ENCODE results near the gene PRPF8.
"Not testable (repeated sequence)": the region's sequence is repeated elsewhere in the genome, so short reads cannot be mapped to it uniquely, and the experiment has no call there.

Gene PRPF8

DNA sequence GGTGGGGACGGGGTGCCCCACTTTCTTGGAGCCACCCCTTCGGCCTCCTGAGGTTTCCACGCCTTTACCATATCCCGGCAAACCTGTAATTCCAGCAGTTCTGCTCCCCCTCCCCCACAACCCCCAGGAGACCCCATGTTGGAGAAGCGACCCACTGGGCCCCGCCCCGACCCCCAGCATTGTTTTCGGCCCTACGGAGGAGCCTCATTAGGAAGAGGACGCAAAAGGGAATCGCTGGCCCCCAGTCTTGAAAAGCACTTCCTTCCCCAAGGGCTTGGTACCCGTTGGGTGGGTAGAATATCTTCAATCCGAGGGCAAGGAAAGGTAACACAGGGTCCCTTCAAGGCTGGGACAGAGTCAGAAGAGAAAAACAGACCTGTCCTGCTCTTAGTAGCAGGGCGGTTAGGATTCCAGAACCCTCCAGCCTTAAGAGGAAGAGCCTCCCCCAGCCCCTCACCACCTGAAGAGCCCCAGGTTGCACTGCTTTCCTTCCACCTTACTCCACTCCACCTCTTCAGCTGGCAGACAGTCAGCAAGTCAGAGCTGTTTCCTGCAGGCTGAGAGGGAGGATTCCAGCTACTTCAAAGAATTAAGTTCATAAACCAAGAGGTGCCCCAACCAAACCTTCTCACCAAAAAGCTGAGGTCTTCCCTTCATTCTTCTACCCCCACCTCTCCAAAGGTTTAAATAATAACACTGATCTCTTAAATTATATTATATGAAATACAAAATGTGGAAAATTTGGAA, 26.3 kb upstream of the PRPF8 start:
- Histone ChIP-seq H4K20me1 (ENCODE audit: insufficient read depth, low read length) (0 out of 2 replicates have a peak, but pooled peaks cover 4% of the 10 kb centered on the region), H3K27me3 (ENCODE audit: insufficient read depth, low read length, poor library complexity) (no peaks in the 10 kb centered on the region), H2AFZ (ENCODE audit: low read depth, low read length) (no peak overlapping the region), H3K9ac (ENCODE audit: low read depth, low read length) (no peak overlapping the region), H3K79me2 (ENCODE audit: insufficient read depth, low read length) (no peaks in the 10 kb centered on the region), H3K9me3 (ENCODE audit: insufficient read depth, low read length, severe bottlenecking) (no peaks in the 10 kb centered on the region), H3K4me2 (ENCODE audit: insufficient read depth, low read length) (no peak overlapping the region), H3K4me3 (ENCODE audit: low read depth in 1 of 2, low read length in 2 of 2) (no peak overlapping the region), H3K4me1 (ENCODE audit: insufficient read depth, low read length) (peaks cover 8% of the 10 kb centered on the region), H3K27ac (ENCODE audit: low read length) (no peak overlapping the region), H3K36me3 (ENCODE audit: insufficient read depth, low read length) (no peaks in the 10 kb centered on the region)
- ATAC-seq (ENCODE audit: insufficient read depth, low read depth) (no peak), DNase-seq (no peak)
- TF ChIP-seq, protein P1, sequence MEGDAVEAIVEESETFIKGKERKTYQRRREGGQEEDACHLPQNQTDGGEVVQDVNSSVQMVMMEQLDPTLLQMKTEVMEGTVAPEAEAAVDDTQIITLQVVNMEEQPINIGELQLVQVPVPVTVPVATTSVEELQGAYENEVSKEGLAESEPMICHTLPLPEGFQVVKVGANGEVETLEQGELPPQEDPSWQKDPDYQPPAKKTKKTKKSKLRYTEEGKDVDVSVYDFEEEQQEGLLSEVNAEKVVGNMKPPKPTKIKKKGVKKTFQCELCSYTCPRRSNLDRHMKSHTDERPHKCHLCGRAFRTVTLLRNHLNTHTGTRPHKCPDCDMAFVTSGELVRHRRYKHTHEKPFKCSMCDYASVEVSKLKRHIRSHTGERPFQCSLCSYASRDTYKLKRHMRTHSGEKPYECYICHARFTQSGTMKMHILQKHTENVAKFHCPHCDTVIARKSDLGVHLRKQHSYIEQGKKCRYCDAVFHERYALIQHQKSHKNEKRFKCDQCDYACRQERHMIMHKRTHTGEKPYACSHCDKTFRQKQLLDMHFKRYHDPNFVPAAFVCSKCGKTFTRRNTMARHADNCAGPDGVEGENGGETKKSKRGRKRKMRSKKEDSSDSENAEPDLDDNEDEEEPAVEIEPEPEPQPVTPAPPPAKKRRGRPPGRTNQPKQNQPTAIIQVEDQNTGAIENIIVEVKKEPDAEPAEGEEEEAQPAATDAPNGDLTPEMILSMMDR (IDR thresholded peaks at IDR 0.05; ENCODE audit: borderline replicate concordance, extremely low read depth, low read length, poor library complexity, severe bottlenecking), result no peak
- TF ChIP-seq EZH2 (IDR thresholded peaks at IDR 0.05; ENCODE audit: borderline replicate concordance, low read depth, low read length, severe bottlenecking), result no peak

DNA sequence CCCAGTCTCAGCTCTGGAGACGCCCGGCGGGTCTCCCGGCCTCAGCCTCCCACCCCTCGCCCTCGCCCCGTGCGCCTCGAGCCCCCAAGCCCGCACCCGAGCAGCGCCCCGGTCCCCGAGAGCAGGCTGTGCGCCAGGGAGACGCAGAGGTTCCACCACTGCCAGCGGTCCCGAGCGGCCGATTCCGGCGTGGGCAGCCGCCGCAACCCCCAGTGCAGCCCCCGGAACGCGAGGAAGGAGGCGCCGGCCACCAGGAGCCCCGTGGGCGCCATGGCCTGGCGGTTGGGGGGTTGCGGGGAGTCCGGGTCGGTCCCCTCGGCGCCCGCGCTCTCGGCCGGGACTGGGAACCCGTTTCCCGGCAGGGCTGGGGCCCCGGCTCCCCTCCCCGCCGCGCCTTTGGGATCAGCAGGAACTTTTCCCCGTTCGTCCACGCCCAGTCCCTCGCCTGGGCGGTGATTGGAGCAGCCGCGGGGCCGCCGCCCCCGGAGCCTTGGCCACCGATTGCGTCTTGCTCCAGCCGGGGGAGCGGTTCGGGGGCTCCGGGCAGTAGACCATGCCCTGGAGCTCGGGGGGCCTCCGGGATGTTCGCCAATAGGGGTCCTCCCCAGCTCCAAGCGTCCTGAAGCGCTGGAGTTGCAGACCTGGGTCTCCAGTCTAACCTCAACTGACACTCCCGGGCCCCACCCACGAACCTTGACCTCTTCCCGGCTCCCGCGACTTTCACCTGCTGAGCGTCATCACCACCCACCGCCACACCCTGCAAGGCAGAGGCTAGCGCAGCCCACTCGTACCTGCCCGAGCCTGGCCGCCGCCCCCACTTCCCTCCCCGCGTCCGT, 25.5 kb upstream of the PRPF8 start, which contains the start of gene TLCD2:
TSS of gene TLCD2 (minus strand) at position 407 of the 836 bp plus-strand sequence. CDS start at position 272, 135 bp downstream.
- Histone ChIP-seq H3K4me3 (ENCODE audit: low read depth in 1 of 2, low read length in 2 of 2) (no peak within 1 kb of the TSS), H2AFZ (ENCODE audit: low read depth, low read length) (no peak within 1 kb of the TSS), H3K36me3 (ENCODE audit: insufficient read depth, low read length) (no peaks in the 10 kb centered on the region), H3K27ac (ENCODE audit: low read length) (no peak within 1 kb of the TSS), H3K4me2 (ENCODE audit: insufficient read depth, low read length) (no peak within 1 kb of the TSS), H3K79me2 (ENCODE audit: insufficient read depth, low read length) (no peaks in the 10 kb centered on the region), H3K9ac (ENCODE audit: low read depth, low read length) (no peak within 1 kb of the TSS), H3K9me3 (ENCODE audit: insufficient read depth, low read length, severe bottlenecking) (no peaks in the 10 kb centered on the region), H3K4me1 (ENCODE audit: insufficient read depth, low read length) (peaks cover 3% of the 10 kb centered on the region), H4K20me1 (ENCODE audit: insufficient read depth, low read length) (0 out of 2 replicates have a peak, but pooled peaks cover 2% of the 10 kb centered on the region), H3K27me3 (ENCODE audit: insufficient read depth, low read length, poor library complexity) (peaks cover under 1% of the 10 kb centered on the region)
- no peak for DNase-seq
- TF ChIP-seq EZH2 (IDR thresholded peaks at IDR 0.05; ENCODE audit: borderline replicate concordance, low read depth, low read length, severe bottlenecking), result no peak
- no peak for ATAC-seq (ENCODE audit: insufficient read depth, low read depth)

DNA sequence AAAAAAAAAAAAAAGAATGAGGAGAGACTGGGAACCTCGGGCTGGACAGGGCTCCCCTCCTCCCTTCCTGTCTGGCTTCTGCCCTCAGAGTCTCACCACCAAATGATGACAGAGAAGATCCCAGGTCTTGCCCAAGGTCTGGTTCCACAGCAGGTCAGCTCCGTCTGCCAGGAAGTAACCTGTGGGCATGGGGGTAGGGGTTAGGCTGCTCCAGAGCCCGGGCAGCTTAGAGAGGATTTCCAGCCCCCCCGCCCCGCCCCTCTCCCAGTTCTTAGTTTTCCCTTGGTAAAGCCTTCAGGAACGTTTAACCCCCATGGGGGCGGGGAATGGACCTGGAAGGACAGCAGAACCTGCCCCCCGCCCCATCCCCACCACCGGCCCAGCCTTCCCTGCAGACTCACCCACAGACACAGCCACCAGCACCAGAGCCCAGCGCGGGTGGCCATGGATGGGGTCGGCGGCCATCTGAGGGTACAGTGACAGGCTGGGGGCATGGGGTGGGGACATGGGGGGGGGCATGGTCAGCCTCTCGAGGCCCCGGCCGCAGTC, 24.8 kb upstream of the PRPF8 start:
- Histone ChIP-seq H4K20me1 (ENCODE audit: insufficient read depth, low read length) (no peaks in the 10 kb centered on the region), H3K4me1 (ENCODE audit: insufficient read depth, low read length) (no peaks in the 10 kb centered on the region), H2AFZ (ENCODE audit: low read depth, low read length) (no peak overlapping the region), H3K9me3 (ENCODE audit: insufficient read depth, low read length, severe bottlenecking) (no peaks in the 10 kb centered on the region), H3K27me3 (ENCODE audit: insufficient read depth, low read length, poor library complexity) (peaks cover 5% of the 10 kb centered on the region), H3K9ac (ENCODE audit: low read depth, low read length) (no peak overlapping the region), H3K4me2 (ENCODE audit: insufficient read depth, low read length) (no peak overlapping the region), H3K27ac (ENCODE audit: low read length) (no peak overlapping the region), H3K36me3 (ENCODE audit: insufficient read depth, low read length) (no peaks in the 10 kb centered on the region), H3K4me3 (ENCODE audit: low read depth in 1 of 2, low read length in 2 of 2) (no peak overlapping the region), H3K79me2 (ENCODE audit: insufficient read depth, low read length) (no peaks in the 10 kb centered on the region)
- ATAC-seq (ENCODE audit: insufficient read depth, low read depth) (no peak), DNase-seq (no peak)
- TF ChIP-seq, protein P1 (IDR thresholded peaks at IDR 0.05; ENCODE audit: borderline replicate concordance, extremely low read depth, low read length, poor library complexity, severe bottlenecking), result no peak
- TF ChIP-seq EZH2 (IDR thresholded peaks at IDR 0.05; ENCODE audit: borderline replicate concordance, low read depth, low read length, severe bottlenecking), result no peak

DNA sequence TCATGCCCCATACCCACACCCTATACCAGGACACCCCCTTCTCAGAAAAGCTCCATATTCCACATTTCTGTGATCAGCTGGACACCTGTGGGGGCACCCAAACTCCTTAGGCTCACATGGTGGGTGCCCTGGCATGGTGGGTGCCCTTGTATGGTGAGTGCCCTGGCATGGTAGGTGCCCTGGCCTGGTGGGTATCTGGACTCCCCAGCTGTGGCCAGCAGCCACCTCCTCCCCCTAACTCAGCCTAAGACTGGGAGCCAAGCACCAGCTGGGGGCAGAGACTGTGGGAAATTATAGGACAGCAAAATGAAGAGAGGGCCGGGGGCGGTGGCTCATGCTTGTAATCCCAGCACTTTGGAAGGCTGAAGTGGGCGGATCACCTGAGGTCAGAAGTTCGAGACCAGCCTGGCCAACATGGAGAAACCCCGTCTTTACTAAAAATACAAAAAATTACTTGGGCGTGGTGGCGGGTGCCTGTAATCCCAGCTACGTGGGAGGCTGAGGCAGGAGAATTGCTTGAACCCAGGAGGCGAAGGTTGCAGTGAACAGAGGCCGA, 24.2 kb upstream of the PRPF8 start:
- H4K20me1 ChIP-seq (ENCODE audit: insufficient read depth, low read length); H3K9me3 ChIP-seq (ENCODE audit: insufficient read depth, low read length, severe bottlenecking); H3K27ac ChIP-seq (ENCODE audit: low read length); H2AFZ ChIP-seq (ENCODE audit: low read depth, low read length); H3K4me2 ChIP-seq (ENCODE audit: insufficient read depth, low read length); DNase-seq; H3K79me2 ChIP-seq (ENCODE audit: insufficient read depth, low read length); H3K27me3 ChIP-seq (ENCODE audit: insufficient read depth, low read length, poor library complexity); ATAC-seq (ENCODE audit: insufficient read depth, low read depth); H3K4me3 ChIP-seq (ENCODE audit: low read depth in 1 of 2, low read length in 2 of 2); H3K9ac ChIP-seq (ENCODE audit: low read depth, low read length); H3K4me1 ChIP-seq (ENCODE audit: insufficient read depth, low read length); H3K36me3 ChIP-seq (ENCODE audit: insufficient read depth, low read length): not testable (repeated sequence)

All from DND-41 (cell line).